ENCODE measurements around the gene KCNIP4. TPM values are rescaled to one million over a fixed set of nuclear protein-coding genes. Genes with fewer than 3 reads are reported as not detected.

Gene KCNIP4
- total RNA-seq, 1 donor from 2014 or later: not detected

DNA sequence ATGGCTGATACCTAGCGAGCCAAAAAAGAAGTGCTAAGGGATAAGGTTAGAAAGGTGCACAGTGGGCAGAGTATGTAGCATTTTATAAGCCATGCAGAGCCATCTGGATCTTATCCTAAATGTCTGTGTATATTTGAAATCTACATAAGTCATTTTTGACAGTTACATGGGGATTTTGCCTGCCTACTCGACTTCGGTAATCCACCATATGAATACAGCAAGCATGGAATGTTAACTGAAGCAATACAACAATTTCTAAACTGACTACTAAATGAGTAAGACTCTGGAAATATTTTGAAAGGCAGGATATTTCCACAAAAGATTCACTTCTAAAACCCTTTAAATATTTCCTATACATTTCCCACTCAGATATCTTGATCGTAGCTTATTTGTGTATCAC lies 122.5 kb downstream of the KCNIP4 start:
- H3K4me1 Mint-ChIP-seq: no peaks in the 10 kb centered on the region
- POLR2A ChIA-PET: no interaction called here
- TF ChIP-seq, protein P1, sequence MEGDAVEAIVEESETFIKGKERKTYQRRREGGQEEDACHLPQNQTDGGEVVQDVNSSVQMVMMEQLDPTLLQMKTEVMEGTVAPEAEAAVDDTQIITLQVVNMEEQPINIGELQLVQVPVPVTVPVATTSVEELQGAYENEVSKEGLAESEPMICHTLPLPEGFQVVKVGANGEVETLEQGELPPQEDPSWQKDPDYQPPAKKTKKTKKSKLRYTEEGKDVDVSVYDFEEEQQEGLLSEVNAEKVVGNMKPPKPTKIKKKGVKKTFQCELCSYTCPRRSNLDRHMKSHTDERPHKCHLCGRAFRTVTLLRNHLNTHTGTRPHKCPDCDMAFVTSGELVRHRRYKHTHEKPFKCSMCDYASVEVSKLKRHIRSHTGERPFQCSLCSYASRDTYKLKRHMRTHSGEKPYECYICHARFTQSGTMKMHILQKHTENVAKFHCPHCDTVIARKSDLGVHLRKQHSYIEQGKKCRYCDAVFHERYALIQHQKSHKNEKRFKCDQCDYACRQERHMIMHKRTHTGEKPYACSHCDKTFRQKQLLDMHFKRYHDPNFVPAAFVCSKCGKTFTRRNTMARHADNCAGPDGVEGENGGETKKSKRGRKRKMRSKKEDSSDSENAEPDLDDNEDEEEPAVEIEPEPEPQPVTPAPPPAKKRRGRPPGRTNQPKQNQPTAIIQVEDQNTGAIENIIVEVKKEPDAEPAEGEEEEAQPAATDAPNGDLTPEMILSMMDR (IDR thresholded peaks at IDR 0.05): no peak

DNA sequence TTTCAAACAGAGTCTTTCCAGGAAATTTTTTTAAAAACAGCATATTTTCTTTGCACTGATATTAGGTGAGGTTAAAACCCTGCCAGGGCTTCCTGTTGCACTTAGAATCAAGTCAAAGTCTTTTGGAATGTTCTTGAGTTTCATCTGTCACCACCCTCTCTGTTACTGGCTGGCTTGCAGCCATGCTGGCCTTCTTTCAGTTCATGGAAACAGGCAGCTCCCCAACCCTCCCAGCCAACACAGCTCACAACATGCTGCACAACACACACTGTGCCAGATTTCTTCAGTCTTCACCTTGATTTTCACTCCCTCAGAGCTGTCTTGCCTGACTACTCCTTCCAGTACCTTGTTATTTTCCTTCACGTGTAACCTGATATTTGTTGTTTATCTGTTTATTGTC lies 129.5 kb downstream of the KCNIP4 start:
- Mint-ChIP-seq H3K4me3 (no peak overlapping the region), H3K4me1 (no peaks in the 10 kb centered on the region), H3K9me3 (peaks cover 14% of the 10 kb centered on the region), H3K36me3 (ENCODE audit: low read depth) (no peaks in the 10 kb centered on the region), H3K27me3 (no peaks in the 10 kb centered on the region), H3K27ac (no peak overlapping the region)
- DNase-seq (no peak), ATAC-seq (ENCODE audit: low read depth) (no peak)
- TF ChIP-seq, protein P1 (IDR thresholded peaks at IDR 0.05): no peak
- ChIA-PET CTCF (no interaction called here), POLR2A (no interaction called here)
- intact Hi-C loops (cut with micrococcal nuclease): no loop called here

More for the DNA sequence above, 122.5 kb downstream of the KCNIP4 start:
- no peak for ATAC-seq (ENCODE audit: low read depth)
- intact Hi-C loops (cut with micrococcal nuclease): no loop called here
- Mint-ChIP-seq H3K27me3 (no peaks in the 10 kb centered on the region), H3K36me3 (ENCODE audit: low read depth) (no peaks in the 10 kb centered on the region), H3K27ac (no peak overlapping the region), H3K4me3 (no peak overlapping the region), H3K9me3 (no peaks in the 10 kb centered on the region)
- DNase-seq: no peak
- CTCF ChIA-PET: no interaction called here

DNA sequence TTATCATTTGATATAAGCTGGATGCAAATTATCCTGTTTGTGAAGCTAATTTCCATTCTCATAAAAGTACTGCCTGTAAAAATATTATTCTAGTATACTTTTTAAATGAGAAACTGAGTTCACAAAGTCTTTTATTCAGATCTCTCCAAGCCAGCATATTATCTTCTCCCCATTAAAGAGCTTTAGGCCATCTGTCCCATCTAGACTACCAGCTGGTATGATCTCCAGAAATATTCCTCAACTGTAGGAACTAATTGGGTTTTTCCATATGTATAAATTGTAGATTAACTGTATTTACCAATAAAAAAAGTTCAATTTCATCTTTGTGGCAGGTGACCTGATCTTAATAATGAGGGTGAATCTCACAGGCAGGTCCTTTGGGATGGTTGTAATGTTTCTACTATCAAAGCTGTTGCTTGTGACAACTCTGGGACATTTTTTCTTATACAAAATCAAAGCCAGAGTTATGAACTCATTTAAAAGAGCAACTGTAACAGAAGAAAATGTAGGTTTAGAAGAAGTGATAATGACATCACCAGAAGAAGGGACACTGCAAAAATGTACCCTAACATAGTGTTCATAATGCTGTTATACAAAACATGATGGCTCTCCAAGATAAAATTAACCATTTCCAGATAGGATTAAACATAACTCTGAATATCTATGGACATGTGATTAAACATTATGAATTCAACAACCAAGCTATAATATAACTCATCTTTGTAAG lies 132.8 kb downstream of the KCNIP4 start:
- ATAC-seq (ENCODE audit: low read depth) (no peak), DNase-seq (no peak)
- ChIA-PET CTCF (interaction anchor here (1.1 kb wide), 1 partner anchor 25 kb away, joined by 3 read pairs; no protein-coding TSS in a partner anchor), POLR2A (no interaction called here)
- no peaks in the 10 kb centered on the region for H3K36me3 Mint-ChIP-seq (ENCODE audit: low read depth)
- intact Hi-C loops (cut with micrococcal nuclease): no loop called here
- no peaks in the 10 kb centered on the region for H3K4me1 Mint-ChIP-seq
- no peak overlapping the region for H3K27ac Mint-ChIP-seq
- H3K4me3 Mint-ChIP-seq: no peak overlapping the region
- TF ChIP-seq, protein P1 (IDR thresholded peaks at IDR 0.05): no peak
- H3K27me3 Mint-ChIP-seq: no peaks in the 10 kb centered on the region
- peaks cover 14% of the 10 kb centered on the region for H3K9me3 Mint-ChIP-seq

DNA sequence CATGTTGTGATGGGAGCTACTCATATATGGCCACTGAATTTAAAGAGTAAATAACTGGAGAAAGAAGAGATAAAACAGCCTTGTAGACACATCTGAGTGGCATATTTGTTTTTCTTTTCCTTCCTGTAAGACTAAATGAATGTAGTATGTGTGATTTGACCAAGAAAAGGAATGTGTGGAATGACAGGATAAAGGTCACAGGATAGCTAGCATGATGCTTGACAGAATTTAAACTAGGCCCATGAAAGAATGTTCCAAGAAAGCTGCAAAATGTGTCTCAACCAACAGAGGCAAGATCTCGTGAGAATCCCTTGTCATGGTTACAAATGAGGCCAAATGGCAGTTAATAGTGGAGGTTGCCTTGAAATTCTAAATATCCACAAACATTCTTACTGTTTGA lies 137.0 kb downstream of the KCNIP4 start:
- H3K9me3 Mint-ChIP-seq: peaks cover 2% of the 10 kb centered on the region
- H3K27me3 Mint-ChIP-seq: no peaks in the 10 kb centered on the region
- intact Hi-C loops (cut with micrococcal nuclease): no loop called here
- no peak overlapping the region for H3K27ac Mint-ChIP-seq
- ChIA-PET CTCF (no interaction called here), POLR2A (no interaction called here)
- no peaks in the 10 kb centered on the region for H3K4me1 Mint-ChIP-seq
- no peaks in the 10 kb centered on the region for H3K36me3 Mint-ChIP-seq (ENCODE audit: low read depth)
- DNase-seq: no peak
- H3K4me3 Mint-ChIP-seq: no peak overlapping the region
- TF ChIP-seq, protein P1 (IDR thresholded peaks at IDR 0.05): no peak
- no peak for ATAC-seq (ENCODE audit: low read depth)

DNA sequence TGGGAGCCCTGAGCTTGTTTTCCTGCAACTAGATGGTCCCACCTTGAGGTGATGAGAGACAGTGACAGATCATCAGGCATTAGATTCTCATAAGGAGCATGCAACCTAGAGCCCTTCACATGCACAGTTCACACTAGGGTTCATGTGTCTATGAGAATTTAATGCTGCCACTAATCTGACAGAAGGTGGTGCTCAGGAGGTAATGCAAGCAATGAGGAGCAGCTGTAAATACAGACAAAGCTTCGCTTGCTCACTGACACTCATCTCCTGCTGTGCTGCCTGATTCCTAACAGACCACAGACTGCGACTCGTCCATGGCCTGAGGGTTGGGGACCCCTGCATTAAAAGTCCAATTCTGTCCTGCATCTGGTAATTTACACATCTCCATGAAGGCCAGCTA lies 141.6 kb downstream of the KCNIP4 start:
- ChIA-PET CTCF (no interaction called here), POLR2A (no interaction called here)
- TF ChIP-seq, protein P1 (IDR thresholded peaks at IDR 0.05): no peak
- Mint-ChIP-seq H3K36me3 (ENCODE audit: low read depth) (no peaks in the 10 kb centered on the region), H3K9me3 (no peaks in the 10 kb centered on the region), H3K27ac (no peak overlapping the region), H3K27me3 (no peaks in the 10 kb centered on the region), H3K4me1 (no peaks in the 10 kb centered on the region), H3K4me3 (no peak overlapping the region)
- intact Hi-C loops (cut with micrococcal nuclease): no loop called here
- ATAC-seq (ENCODE audit: low read depth) (no peak), DNase-seq (no peak)
